Stimulated activated CD4-positive, alpha-beta T cell treated with anti-CD3 and anti-CD28 coated beads, Interleukin-4, amount 100 ng/mL, for 24 hours (primary cell): ENCODE data around the gene PRM2.

Experiments used
- DNase-seq: peaks from one replicate; pipeline ENCODE4 v3.0.0-alpha.2; 2020

PRM2 gene, protein sequence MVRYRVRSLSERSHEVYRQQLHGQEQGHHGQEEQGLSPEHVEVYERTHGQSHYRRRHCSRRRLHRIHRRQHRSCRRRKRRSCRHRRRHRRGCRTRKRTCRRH

DNA sequence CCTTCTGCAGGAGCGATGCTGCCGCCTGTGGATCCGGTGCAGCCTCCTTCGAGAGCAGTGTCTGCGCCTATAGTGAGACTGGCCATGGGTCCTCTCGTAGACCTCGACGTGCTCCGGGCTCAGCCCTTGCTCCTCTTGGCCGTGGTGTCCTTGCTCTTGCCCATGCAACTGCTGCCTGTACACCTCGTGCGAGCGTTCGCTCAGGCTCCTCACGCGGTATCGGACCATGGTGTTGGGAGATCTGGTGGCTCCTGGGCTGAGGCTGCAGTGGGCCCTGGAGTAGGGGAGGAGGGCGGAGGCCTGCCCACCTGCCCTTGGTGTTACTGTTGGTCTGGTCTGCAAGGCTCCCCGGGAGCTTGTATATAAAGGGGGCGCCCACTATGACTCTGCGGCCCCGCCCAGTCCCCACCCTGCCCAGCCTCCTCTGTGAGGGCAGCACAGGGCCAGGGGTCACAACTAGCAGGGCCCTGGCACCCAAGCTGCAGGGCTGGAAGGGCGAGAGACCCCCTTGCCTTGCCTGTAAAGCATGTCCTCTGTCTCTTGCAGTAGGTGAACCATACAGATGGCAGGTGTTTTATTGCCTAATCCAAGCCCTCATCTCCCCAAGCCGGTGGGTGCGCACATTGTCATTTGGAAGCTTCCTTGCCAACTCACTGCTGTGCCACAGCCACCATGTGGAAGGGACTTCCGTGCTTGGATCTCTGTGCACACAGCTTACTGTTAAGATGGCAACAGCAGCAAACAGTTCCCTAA lies at the start of gene PRM2:
Gene PRM2, minus strand, starts transcription at position 338 of the 753 bp plus-strand sequence. Its CDS starts 110 bp downstream, at position 228.
- DNase-seq = no peak

DNA sequence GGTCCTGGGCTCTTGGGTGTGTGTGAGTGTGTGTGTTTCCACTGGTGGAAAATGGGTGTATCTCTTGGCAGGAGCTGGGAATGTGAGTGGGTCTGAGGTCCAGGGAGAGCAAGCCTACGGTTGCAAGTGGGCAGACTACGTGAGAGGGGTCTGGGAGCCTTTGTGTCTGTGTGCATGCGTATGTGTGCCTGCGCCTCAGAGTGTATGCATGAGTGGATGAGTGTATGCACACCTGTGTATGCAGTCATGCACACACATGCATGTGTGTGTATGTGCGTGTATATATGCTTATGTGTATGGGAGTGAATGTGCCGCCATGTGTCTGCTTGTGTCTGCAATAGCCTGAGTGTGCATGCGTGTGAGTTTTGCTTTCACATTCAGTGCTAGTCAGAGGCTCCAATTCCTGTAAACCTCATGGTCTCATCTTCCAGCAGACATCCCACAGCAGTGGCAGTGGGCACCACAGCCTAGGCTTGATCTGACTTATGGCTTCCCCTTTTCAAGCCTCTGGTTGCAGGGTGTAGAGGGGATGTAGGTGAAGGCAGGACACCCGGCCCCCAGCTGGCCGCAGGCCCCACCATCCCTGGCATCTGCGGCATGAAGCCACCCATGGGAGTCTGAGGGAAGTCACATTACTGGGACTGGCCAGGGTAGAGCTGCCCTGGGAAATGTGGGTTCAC lies 49.3 kb upstream of the PRM2 start:
- peak; percentile 18 for DNase-seq

DNA sequence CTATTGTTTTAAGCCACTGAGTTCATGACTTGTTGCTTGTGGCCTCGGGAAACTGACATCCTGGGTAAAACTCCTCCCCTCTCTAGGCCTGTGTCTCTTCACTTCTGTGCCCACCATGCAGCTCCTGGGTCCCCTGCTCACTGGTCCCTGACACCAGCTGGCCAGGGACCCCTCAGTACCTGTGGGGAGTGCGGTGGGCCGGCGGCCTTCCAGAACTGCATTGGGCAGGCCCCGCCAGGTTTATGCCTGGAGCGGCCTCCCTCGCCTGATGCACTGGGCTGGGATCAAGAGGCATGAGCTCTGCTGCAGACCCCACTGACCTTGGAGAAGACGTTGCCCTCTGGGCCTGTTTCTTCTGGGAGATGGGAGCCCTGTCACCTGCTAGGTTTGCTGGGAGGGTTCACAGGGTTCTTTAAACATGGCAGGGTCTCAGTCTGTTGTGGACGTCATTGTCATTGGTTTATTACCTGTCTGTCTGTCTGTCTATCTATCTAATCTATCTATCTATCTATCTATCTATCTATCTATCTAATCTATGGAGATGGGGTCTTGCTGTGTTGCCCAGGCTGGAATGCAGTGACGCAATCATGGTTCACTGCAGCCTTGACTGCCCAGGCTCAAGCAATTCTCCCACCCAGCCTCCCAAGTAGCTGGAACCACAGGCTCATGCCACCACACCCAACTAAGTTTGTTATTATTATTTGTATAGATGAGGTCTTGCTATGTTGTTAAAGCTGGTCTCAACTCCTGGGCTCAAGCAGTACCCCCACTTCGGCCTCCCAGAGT lies 47.5 kb upstream of the PRM2 start:
- DNase-seq = no peak

DNA sequence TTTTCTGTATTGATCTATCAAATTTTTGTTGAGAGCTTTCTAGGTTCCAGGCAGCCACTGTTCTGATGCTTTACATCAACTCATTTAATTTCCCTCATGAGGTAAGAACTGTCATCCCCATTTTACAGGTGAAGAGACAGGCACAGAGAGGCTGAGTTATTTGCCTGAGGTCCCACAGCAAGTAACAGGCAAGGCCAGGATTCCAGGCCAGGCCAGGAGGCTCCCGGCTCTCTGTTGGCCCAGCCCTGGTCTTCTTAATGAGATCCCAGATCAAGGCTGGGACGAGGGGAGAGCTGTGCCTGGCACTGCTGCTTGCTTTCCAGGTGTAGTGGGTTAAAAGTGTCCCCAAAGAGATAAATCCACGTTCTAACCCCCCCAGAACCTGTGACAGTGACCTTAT lies 46.5 kb upstream of the PRM2 start:
- DNase-seq = no peak

DNA sequence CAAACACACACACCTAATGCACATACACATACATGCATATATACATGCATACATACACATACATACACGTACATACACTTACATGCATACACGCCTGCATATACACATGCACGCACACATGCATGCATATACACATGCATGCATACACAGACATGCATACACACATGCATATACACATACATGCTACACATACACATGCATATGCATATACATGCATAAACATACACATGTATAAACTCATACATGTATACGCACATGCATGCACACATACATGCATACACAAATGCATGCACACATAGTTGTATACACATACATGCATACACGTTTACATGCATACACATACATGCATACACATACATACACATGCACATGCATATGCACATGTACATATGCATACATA lies 45.4 kb upstream of the PRM2 start:
- DNase-seq = no peak

DNA sequence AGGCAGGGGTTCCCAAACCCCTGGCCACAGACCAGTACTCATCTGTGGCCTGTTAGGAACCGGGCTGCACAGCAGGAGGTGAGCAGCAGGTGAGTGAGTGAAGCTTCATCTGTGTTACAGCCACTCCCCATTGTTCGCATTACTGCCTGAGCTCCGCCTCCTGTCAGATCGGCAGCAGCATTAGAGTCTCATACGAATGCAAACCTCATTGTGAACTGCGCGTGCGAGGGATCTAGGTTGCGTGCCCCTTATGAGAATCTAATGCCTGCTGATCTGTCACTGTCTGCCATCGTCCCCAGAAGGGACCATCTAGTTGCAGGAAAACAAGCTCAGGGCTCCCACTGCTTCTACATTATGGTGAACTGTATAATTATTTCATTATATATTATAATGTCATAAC lies 43.9 kb upstream of the PRM2 start:
- no peak for DNase-seq

DNA sequence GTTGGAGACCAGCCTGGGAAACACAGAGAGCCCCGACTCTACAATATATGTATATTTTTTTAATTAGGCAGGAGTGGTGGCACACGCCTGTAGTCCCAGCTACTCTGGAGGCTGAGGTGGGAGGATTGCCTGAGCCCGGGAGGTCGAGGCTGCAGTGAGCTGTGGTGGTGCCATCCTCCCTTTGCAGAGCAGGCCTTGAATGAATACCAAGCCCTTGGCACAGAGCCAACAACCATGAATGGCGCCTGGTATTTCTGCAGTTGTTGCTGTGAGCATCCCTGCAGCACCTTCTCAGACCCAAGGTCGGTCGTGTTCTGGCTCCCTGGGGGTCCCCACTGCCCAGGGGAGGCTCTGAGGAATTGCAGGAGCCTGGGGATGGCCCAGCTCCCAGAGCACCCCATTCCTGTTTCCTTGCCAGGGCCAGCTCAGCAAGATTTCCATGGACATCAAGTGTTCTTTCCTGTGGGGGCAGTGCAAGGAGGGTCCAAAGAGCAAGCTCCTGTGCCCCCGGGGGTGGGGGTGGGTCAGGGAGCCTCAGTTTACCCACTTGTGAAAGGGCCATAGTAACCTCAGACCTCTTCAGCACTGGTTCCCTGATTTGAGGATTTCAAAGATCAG lies 43.4 kb upstream of the PRM2 start:
- DNase-seq = no peak

DNA sequence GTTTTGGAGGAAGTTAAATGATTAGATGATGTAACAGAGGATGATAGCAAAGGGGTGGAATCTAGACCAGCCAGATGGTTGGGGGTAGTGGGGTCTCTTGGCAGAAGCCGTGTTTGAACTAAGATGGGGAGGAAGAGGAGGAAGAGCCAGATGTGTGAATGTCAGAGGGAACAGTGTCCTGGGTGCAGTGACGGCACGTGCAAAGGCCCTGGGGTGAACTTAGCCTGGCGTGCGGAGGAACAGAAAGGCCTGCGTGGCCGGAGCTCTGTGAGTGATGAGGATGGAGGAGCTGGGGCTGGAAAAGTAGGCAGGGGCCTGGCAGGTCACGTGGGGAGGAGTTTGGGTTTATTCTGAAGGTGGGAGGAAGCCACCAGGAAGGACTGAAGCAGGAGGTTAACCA lies 42.5 kb upstream of the PRM2 start:
- no peak for DNase-seq

DNA sequence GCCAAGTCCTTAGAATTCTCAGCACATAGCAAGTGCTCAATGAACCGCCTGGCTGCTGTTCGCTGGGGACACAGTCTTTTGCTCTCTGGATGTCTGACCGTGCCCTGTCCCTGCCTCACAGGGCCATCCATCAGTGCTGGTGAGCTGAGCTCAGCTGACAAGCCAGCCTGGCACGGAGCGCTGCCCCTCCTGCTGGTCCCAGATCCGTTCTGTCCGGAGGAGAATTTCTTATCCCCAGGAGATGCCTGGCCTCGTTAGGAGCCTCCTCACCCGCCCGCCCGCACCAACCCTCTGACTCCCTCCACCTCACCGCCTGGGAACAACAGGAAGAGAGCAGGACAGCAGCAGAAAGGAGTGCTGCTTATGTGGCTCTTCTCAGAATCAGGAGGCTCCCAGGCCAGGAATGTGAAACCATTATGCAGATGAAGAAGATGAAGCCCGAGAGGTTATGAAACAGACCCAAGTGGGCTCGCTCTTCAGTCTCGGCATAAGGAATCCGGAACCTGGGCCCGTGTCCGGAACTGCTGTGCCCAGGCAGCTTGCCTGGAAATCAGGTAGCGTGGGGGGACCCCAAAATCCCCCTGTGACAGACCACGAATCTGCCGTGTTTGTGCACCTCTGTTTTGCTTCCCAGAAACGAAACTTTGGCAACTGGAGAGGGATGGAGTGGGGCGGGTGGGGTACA lies 40.2 kb upstream of the PRM2 start:
- DNase-seq = no peak

DNA sequence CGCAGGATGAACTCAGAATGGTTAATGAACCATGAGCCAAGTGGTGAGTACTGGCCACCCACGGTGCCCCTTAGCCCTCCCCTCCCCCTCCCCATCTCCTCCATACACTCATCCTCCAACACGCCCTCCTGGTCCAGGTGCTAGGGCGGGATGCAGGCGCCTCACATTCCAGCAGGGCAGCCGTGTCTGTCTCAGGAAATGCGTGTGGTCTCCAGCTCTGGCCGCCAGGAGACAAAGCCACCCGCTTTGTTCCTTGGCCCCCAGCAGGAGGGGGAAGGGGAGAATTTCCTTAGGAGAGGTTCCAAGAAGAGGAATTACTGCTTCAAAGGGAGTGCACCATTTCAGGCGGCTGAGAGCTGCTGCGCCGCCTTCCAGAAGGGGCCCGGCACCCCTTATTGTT lies 39.2 kb upstream of the PRM2 start:
- DNase-seq = no peak

DNA sequence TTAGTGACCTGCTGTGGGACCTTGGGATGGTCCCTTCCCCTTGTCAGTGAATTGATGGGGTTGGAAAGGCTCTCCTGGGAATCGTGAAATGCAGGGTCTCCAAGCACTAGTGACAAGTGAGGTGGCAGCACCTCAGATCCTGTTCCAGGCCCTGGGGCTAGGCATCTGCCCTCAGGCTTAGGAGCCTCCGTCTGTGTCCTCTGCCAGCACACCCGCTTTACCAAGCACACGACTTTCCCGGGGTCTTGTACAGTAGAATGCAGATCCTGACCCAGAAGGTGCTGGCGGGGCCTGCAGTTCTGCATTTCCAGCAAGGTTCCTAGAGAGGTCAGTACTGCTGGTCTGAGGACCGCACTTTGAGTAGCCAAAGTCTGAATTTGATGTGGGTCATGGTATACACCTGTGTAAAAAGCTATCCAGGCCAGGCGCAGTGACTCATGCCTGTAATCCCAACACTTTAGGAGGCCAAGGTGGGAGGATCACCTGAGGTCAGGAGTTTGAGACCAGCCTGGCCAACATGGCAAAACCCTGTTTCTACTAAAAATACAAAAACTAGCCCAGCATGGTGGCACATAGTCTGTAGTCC lies 38.1 kb upstream of the PRM2 start:
- DNase-seq = no peak

DNA sequence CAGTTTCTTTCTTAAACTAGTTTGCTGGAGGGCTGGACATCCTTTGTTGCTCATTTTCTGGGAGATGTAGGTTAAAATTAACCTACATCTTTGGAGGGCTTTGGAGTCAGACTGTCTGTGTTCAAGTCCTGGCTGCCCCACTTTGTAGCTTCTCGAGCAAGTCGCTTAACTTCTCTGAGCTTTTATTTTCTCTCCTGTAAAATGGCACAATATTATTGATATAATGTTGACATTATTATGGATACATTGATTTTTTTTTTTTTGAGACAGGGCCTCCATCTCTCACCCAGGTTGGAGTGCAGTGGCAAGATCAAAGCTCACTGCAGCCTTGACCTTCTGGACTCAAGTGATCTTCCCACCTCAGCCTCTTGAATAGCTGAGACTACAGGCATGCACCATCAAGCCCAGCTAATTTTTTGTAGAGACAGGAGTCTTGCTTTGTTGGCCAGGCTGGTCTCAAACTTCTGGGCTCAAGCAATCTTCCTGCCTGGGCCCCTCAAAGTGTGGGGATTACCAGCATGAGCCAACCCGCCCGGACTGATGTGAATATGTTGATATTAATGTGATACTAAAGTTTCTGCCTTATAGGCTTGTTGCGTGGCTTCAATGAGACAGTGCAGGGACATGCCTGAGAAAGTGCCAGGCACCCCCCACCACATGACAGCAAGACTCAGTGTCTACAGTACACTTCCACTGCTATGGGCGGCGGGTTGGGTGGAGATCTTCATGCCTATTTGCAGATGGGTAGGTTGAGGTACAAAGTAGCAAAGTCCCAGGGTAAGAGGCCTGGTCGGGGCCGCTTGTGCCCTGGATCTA lies 37.4 kb upstream of the PRM2 start:
- DNase-seq = no peak

DNA sequence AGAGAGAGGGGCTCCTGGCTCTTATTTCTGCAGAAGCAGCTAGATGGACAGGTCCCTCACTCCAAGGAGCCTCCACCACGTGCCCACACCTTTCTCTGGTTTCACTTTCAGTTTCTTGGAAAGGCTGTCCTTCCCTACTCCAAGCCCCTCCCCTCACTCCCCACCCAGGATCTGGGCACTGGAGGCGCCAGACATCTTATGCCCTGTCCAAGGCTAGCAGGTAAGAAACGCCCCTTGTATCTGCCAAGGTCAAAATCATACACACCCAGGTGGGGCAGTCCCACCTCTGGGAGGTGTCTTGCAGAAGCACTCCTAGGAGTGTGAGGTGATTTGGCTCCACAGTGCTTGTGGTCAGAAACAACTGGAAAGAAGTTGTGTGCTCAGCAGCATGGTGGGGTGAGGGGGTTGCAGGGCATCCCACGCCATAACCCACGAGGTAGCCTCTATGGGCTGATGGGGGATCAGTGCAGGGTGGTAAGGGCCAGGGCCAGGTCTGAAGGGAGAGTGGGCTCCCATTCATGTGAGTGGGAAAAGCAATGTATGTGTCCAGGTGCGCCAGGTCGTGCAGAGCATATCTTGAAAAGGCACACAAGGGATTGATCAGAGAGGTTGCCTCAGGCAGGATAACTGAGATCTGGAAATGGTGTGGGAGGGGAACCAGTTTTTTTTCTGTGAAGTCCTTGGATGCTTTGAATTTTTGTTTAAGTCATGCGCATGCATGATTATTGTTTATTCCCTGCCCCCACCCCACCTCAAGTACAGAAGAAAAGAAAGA lies 36.6 kb upstream of the PRM2 start:
- peak; percentile 12 for DNase-seq

DNA sequence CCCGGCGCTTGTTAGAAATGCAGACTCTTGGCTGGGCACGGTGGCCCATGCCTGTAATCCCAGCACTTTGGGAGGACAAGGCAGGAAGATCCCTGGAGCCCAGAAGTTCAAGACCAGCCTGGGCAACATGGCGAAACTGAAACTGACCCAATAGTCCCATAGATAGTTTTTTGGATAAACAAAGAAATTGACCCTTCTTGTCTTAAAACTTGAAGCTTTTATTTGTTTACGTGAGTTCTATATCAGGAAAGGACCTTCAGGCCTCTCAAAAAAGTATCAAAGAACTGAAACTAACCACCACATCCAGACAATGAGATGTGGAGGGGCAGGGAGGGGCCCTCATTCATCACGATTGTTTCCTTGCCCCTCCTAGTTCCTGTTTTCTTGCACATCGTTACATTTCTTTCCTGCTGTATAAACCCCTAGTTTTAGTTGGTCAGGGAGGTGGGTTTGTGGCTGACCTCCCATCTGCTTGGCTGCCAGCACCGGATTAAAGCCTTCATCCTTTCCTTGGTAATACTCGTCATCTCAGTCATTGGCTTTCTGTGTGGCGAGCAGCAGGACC lies 34.8 kb upstream of the PRM2 start:
- no peak for DNase-seq

DNA sequence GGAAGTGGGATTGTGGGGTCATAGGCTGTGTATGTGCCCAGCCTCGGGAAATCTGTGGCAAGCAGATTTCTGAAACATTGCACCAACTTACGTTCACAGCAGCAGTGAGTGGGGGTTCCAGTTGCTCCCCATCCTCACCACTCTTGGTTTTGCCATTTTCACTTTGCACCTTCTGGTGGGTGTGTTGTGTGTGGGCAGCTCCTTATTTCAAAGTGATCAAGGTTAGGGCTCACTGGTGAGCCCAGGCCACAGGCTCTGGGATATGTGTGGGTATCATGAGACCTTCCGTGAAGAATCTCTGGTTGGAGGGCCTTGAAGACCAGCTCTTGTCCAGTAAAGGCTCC lies 34.3 kb upstream of the PRM2 start:
- no peak for DNase-seq

DNA sequence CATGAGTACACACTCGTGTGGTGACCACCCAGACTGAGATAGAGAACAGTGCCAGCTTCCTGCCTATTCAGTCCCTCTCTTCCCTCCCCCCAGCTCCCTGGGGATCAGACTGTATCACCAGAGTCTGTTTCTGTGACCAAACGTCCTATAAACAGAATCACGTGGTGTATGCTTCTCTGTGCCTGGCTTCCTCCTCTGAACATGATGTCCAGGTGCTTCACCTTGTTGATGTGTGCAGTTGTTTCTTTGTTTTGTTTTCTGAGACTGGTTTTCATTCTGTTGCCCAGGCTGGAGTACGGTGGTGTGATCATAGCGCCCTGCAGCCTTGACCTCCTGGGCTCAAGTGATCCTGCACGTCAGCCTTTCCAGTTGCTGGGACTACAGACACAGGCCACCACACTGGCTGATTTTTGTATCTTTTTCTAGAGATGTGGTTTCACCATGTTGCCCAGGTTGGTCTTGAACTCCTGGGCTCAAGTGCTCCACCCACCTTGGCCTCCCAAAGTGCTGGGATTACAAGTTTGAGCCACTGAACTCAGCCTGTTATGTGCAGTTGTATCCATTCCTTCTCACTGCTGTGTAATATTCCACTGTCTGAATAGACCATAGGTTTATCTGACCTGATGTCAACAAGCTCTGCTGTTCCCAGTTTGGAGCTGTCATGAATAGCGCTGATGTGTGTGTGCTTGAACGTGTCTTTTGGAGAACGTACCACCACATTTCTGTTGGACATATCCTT lies 33.8 kb upstream of the PRM2 start:
- no peak for DNase-seq

DNA sequence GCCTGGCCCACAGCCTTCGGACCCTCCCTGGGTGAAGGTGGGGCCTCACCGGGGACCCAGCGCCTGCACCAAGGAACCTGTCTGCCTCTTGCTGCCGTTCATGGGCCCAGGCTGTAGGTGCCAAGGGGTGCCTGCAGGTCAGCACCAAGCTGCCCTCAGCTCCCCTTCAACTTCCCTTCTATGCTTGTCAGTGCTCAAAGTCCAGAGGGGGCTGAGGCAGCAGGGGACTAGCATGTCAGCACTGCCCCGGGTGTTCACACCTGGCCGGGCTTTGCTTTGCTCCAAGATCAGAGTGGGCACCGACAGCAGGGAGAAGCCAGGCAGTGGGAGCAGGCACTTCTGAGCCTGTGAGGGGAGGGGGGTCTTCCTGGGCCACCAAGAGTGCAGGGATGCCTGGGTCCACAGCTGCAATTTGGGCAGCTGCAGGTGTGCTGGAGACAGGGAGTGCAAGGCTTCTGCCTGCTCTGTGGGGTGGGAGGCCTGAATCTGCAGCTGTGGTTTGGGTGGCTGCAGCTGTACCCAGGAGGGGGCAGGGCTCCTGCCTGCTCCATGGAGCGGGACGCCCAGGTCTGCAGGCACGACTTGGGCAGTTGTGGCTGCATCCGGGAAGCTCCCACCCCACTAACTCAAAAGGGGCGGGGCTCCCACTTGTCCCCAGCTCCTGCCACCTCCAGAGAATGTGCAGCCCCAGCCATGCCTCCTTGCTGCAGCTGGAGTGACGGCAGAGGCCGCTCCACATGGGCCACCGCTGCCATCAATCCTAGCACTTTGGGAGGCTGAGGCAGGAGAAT lies 32.4 kb upstream of the PRM2 start:
- no peak for DNase-seq

DNA sequence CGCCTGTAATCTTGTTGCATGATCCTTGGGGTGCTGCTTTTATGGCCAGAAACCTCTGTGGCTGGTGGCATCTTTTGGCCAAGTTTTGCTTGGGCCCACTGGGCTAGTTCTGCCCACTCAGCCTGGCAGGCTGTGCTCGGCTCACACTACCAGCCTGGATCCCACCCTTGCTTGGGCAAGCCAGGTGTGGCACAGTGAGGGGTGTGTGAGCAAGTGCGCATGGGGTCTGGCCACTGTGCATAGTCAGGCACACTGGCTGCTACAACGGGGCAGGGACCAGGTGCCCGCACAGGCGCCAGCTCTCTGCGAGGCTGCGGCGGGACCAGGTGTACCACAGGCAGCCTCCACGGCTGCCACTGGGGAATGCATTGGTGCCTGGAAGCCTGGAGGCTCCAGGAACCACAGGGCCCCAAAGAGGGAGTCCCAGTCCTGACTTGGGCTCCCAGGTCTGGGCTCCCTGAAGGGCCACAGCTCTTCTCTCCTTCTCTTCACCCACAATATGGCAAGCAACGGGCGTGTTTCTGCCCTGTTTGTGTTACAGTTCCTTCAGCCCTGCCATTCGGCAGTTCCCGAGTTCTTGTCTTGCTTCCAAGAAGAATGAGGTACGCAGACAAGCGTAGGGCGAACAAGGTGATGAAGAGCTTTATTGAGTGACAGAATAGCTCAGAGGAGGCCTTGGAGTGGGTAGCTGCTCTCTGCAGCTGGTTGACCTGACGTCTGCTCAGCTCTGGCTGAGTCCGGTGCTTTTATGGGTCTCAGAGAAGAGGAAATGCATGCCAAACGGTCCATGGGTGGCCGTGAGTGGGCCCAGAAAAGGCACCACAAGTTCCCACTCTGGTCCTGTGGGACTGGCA lies 31.6 kb upstream of the PRM2 start:
- DNase-seq = no peak
